ENCODE measurements around the gene TNFRSF12A. TPM values are rescaled to one million over a fixed set of nuclear protein-coding genes. Genes with fewer than 3 reads are reported as not detected.

Gene TNFRSF12A
- total and polyA plus RNA-seq, 9 of the 15 experiments (the other 6 are each of a cell fraction or from before 2014, with no cell fraction given) = 0.41 to 61.8 (median 26.5) TPM

DNA sequence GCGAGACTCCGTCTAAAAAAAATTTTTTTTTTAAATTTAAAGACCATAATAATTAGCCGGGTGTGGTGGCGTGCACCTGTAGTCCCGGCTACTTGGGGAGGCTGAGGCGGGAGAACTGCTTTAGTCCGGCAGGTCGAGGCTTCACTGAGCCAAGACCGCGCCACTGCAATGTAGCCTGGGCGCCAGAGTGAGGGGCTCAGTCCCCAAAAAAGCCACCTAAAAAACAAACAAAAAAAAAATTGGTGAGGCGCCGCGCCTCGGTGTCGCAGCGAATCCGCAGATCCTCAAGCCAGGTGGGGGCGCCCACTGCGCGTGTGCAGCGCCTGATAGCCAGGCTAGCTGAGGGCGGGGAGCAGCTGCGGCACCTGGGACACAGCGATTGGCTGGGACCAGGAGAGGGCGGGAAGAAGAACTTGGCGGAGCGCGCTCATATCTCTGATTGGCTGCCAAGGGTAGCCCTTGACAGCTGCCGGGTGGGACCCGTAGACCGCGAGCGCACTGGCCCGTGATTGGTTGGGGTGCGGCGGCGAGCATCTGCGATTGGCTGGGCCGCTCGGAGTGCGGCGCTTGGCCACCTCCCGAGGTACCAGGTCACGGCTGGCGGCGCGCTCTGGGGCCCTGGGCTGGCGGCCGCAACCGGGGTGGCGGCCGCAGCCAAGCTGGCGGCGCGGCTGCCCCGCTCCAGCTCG is 16.4 kb upstream of the TNFRSF12A start (continued):
- TF ChIP-seq BCOR (IDR thresholded peaks at IDR 0.05) (peak; percentile 69; the same call in 1 of the 2 replicates), GATAD2B (IDR thresholded peaks at IDR 0.05; ENCODE audit: borderline replicate concordance) (no peak), DPF2 (IDR thresholded peaks at IDR 0.05) (no peak), TAF15 (IDR thresholded peaks at IDR 0.05; ENCODE audit: low read depth, low read length) (no peak), MIER1 (IDR thresholded peaks at IDR 0.05; ENCODE audit: low read depth) (no peak), ZNF184 (CRISPR knock-in tag; IDR thresholded peaks at IDR 0.05) (no peak), JUN (IDR thresholded peaks at IDR 0.05; ENCODE audit: borderline replicate concordance, low read depth, low read length) (no peak), JUN (CRISPR knock-in tag; IDR thresholded peaks at IDR 0.05; ENCODE audit: borderline replicate concordance) (no peak), ZNF507 (tag; conservative IDR thresholded peaks at IDR 0.05) (no peak), TBP (optimal IDR thresholded peaks at IDR 0.05; ENCODE audit: low read depth, low read length) (no peak), DMBX1 (CRISPR knock-in tag; IDR thresholded peaks at IDR 0.05; ENCODE audit: borderline replicate concordance) (no peak), KHSRP (IDR thresholded peaks at IDR 0.05) (no peak)
- TF ChIP-seq, protein P1, sequence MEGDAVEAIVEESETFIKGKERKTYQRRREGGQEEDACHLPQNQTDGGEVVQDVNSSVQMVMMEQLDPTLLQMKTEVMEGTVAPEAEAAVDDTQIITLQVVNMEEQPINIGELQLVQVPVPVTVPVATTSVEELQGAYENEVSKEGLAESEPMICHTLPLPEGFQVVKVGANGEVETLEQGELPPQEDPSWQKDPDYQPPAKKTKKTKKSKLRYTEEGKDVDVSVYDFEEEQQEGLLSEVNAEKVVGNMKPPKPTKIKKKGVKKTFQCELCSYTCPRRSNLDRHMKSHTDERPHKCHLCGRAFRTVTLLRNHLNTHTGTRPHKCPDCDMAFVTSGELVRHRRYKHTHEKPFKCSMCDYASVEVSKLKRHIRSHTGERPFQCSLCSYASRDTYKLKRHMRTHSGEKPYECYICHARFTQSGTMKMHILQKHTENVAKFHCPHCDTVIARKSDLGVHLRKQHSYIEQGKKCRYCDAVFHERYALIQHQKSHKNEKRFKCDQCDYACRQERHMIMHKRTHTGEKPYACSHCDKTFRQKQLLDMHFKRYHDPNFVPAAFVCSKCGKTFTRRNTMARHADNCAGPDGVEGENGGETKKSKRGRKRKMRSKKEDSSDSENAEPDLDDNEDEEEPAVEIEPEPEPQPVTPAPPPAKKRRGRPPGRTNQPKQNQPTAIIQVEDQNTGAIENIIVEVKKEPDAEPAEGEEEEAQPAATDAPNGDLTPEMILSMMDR (IDR thresholded peaks at IDR 0.05 in 2 of 3, conservative IDR thresholded peaks at IDR 0.05 in 1 of 3; ENCODE audit: insufficient read depth in 2 of 3, low read depth in 1 of 3, low read length in 3 of 3) = peak; percentile 78 to 98 (median 97)
- TF ChIP-seq, protein P2, sequence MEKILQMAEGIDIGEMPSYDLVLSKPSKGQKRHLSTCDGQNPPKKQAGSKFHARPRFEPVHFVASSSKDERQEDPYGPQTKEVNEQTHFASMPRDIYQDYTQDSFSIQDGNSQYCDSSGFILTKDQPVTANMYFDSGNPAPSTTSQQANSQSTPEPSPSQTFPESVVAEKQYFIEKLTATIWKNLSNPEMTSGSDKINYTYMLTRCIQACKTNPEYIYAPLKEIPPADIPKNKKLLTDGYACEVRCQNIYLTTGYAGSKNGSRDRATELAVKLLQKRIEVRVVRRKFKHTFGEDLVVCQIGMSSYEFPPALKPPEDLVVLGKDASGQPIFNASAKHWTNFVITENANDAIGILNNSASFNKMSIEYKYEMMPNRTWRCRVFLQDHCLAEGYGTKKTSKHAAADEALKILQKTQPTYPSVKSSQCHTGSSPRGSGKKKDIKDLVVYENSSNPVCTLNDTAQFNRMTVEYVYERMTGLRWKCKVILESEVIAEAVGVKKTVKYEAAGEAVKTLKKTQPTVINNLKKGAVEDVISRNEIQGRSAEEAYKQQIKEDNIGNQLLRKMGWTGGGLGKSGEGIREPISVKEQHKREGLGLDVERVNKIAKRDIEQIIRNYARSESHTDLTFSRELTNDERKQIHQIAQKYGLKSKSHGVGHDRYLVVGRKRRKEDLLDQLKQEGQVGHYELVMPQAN (IDR thresholded peaks at IDR 0.05; ENCODE audit: borderline replicate concordance) = no peak
- TF ChIP-seq, protein P3, sequence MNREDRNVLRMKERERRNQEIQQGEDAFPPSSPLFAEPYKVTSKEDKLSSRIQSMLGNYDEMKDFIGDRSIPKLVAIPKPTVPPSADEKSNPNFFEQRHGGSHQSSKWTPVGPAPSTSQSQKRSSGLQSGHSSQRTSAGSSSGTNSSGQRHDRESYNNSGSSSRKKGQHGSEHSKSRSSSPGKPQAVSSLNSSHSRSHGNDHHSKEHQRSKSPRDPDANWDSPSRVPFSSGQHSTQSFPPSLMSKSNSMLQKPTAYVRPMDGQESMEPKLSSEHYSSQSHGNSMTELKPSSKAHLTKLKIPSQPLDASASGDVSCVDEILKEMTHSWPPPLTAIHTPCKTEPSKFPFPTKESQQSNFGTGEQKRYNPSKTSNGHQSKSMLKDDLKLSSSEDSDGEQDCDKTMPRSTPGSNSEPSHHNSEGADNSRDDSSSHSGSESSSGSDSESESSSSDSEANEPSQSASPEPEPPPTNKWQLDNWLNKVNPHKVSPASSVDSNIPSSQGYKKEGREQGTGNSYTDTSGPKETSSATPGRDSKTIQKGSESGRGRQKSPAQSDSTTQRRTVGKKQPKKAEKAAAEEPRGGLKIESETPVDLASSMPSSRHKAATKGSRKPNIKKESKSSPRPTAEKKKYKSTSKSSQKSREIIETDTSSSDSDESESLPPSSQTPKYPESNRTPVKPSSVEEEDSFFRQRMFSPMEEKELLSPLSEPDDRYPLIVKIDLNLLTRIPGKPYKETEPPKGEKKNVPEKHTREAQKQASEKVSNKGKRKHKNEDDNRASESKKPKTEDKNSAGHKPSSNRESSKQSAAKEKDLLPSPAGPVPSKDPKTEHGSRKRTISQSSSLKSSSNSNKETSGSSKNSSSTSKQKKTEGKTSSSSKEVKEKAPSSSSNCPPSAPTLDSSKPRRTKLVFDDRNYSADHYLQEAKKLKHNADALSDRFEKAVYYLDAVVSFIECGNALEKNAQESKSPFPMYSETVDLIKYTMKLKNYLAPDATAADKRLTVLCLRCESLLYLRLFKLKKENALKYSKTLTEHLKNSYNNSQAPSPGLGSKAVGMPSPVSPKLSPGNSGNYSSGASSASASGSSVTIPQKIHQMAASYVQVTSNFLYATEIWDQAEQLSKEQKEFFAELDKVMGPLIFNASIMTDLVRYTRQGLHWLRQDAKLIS (CRISPR knock-in tag; IDR thresholded peaks at IDR 0.05) = no peak
- TF ChIP-seq, protein P4, sequence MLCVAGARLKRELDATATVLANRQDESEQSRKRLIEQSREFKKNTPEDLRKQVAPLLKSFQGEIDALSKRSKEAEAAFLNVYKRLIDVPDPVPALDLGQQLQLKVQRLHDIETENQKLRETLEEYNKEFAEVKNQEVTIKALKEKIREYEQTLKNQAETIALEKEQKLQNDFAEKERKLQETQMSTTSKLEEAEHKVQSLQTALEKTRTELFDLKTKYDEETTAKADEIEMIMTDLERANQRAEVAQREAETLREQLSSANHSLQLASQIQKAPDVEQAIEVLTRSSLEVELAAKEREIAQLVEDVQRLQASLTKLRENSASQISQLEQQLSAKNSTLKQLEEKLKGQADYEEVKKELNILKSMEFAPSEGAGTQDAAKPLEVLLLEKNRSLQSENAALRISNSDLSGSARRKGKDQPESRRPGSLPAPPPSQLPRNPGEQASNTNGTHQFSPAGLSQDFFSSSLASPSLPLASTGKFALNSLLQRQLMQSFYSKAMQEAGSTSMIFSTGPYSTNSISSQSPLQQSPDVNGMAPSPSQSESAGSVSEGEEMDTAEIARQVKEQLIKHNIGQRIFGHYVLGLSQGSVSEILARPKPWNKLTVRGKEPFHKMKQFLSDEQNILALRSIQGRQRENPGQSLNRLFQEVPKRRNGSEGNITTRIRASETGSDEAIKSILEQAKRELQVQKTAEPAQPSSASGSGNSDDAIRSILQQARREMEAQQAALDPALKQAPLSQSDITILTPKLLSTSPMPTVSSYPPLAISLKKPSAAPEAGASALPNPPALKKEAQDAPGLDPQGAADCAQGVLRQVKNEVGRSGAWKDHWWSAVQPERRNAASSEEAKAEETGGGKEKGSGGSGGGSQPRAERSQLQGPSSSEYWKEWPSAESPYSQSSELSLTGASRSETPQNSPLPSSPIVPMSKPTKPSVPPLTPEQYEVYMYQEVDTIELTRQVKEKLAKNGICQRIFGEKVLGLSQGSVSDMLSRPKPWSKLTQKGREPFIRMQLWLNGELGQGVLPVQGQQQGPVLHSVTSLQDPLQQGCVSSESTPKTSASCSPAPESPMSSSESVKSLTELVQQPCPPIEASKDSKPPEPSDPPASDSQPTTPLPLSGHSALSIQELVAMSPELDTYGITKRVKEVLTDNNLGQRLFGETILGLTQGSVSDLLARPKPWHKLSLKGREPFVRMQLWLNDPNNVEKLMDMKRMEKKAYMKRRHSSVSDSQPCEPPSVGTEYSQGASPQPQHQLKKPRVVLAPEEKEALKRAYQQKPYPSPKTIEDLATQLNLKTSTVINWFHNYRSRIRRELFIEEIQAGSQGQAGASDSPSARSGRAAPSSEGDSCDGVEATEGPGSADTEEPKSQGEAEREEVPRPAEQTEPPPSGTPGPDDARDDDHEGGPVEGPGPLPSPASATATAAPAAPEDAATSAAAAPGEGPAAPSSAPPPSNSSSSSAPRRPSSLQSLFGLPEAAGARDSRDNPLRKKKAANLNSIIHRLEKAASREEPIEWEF (CRISPR knock-in tag; IDR thresholded peaks at IDR 0.05) = no peak

All from K562 (cell line).